Lower leg skin (tissue), 4 donors: Measurements from ENCODE around the gene EVX1. TPM values are rescaled to one million over a fixed set of nuclear protein-coding genes. Genes with fewer than 3 reads are reported as not detected.
A peak's percentile ranks its signal among the peaks of the same experiment; 100 is the strongest.

Experiments used
- DNase-seq, 2 donors: peaks; one replicate each; pipeline ENCODE4 v3.0.0-alpha.2; 2019; ENCODE audit warnings: low spot score in 2 of 2
- H3K4me3 ChIP-seq: fragments of 200-600 bp; sonication (generic); 2 replicates; pipeline ENCODE4 v1.5.1; 2017; ENCODE audit warnings: mild to moderate bottlenecking, low read depth; ENCODE audit not compliant: poor library complexity, severe bottlenecking
- POLR2A ChIP-seq, 2 donors: fragments of 450-650 bp; IDR thresholded peaks; one replicate each; pipeline ENCODE4 v1.6.1; 2016 to 2017; ENCODE audit warnings: antibody characterized with exemption in 2 of 2, mild to moderate bottlenecking in 1 of 2, moderate library complexity in 1 of 2
- WGBS, 2 donors: methylation state at CpG; one replicate each; pipeline ENCODE4 v1.1.5; 2018; 5-methylcytosine and 5-hydroxymethylcytosine counted together
- intact Hi-C: fragments of 100-400 bp; cut with DNase I; formaldehyde crosslinking; loops from one replicate; pipeline ENCODE4 v1.15.0; 2023; ENCODE audit warnings: low total_unique reads
- total RNA-seq, 4 donors: library from RNA; depleted of rRNA; stranded (reverse); fragments of >200 nt; gene quantifications; one replicate each; pipeline ENCODE4 v1.1.0, GENCODE V29; 2016
- TF ChIP-seq, protein P1 (sequence below), 3 donors: fragments of 450-650 bp; IDR thresholded peaks; one replicate each; pipeline ENCODE4 v1.5.1; 2016; ENCODE audit warnings: antibody characterized with exemption in 3 of 3, mild to moderate bottlenecking in 3 of 3, moderate library complexity in 2 of 3

Gene EVX1
- total RNA-seq, 4 donors from 2014 or later = not detected

DNA sequence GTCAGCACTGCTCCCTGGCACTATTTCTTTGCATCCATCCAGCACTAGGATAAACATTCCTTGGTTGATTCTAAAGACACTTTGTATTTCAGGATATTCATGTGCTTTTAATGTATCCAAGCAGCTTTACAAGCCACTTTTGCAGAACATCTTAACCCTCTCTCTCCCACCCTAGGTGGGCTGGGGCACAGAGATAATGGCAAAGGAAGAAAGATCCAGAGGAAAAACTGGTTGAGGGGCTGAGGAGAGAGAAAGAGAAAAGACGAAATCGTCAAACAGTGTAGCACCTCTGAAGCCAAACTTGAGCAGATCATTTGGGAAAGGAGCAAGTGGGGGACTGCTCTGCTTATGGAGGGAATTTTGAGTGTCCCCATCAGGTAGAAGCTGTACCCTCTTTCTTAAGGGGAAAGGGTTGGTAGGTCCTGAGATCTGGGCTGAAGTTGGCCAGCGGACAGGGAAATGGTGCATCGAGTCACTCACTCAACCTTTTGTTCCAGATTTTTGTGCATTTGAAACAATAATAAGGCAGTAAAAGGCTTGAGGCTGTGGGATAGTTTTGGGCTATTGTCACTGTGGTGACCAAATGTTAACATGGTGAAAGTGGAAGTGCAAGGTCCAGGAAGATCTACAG lies 38.5 kb upstream of the EVX1 start:
- no peak for DNase-seq
- TF ChIP-seq, protein P1, sequence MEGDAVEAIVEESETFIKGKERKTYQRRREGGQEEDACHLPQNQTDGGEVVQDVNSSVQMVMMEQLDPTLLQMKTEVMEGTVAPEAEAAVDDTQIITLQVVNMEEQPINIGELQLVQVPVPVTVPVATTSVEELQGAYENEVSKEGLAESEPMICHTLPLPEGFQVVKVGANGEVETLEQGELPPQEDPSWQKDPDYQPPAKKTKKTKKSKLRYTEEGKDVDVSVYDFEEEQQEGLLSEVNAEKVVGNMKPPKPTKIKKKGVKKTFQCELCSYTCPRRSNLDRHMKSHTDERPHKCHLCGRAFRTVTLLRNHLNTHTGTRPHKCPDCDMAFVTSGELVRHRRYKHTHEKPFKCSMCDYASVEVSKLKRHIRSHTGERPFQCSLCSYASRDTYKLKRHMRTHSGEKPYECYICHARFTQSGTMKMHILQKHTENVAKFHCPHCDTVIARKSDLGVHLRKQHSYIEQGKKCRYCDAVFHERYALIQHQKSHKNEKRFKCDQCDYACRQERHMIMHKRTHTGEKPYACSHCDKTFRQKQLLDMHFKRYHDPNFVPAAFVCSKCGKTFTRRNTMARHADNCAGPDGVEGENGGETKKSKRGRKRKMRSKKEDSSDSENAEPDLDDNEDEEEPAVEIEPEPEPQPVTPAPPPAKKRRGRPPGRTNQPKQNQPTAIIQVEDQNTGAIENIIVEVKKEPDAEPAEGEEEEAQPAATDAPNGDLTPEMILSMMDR (IDR thresholded peaks at IDR 0.05) = no peak
- no peak for TF ChIP-seq POLR2A (IDR thresholded peaks at IDR 0.05)
- no peak overlapping the region for H3K4me3 ChIP-seq
- 46 to 47% methylated on average over 4 of the region's 4 CpGs for WGBS, 2 donors
- intact Hi-C loops = no loop called here

- no peak overlapping the region for H3K4me3 ChIP-seq
- intact Hi-C loops = no loop called here
- DNase-seq = peak in 1 of 2 donors; percentile 85
- TF ChIP-seq, protein P1 (IDR thresholded peaks at IDR 0.05) = no peak
- TF ChIP-seq POLR2A (IDR thresholded peaks at IDR 0.05) = no peak
- 9 to 10% methylated on average over 39 to 40 of the region's 41 CpGs for WGBS, 2 donors
Measured at GRCh38 chr7:27204851-27205322, 37.7 kb upstream of the EVX1 start.

GRCh38 chr7:27205325-27206280 lies 37.0 kb upstream of the EVX1 start:
- peak in 1 of 2 donors; percentile 72 for DNase-seq
- intact Hi-C loops = no loop called here
- 24 to 31% methylated on average over 50 to 51 of the region's 52 CpGs for WGBS, 2 donors

DNA sequence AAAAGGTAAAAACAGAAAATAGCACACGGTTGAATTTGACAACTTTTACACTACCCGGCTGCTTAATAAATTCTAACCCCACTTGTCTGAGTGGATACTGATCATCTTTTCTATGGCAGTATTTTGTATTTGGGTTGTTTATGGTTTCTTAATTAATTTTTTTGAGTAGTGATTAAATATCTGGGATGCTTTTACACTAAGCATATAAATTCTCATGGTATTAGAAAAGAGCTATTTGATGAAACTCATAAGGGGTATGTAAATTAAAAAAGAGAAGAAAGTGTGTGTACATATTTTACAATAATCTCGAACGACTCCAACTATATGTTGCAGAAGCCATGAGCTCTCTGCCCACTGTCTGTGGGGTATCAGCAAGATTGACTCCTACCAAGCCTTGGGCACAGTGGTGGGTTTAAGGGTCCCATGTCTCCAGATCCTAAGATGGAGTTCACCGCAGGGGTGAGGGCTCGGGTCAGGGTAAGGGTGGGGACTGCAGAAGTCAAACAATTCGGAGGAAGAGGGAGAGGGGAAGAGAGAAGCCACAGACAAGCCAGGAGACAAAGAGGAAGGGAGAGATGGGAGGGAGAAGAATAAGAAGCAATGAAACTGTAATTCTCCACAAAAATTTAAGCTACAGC lies 35.1 kb upstream of the EVX1 start:
- intact Hi-C loops = no loop called here
- H3K4me3 ChIP-seq = no peak overlapping the region
- 61 to 70% methylated on average over 7 of the region's 7 CpGs for WGBS, 2 donors
- DNase-seq = peak in 1 of 2 donors; percentile 60
- TF ChIP-seq, protein P1 (IDR thresholded peaks at IDR 0.05) = no peak
- no peak for TF ChIP-seq POLR2A (IDR thresholded peaks at IDR 0.05)

More at GRCh38 chr7:27205325-27206280, 37.0 kb upstream of the EVX1 start:
- TF ChIP-seq, protein P1 (IDR thresholded peaks at IDR 0.05) = no peak
- TF ChIP-seq POLR2A (IDR thresholded peaks at IDR 0.05) = no peak
- H3K4me3 ChIP-seq = no peak overlapping the region

GRCh38 chr7:27208998-27209397 lies 33.6 kb upstream of the EVX1 start:
- H3K4me3 ChIP-seq = no peak overlapping the region
- DNase-seq = no peak

More at GRCh38 chr7:27208998-27209397, 33.6 kb upstream of the EVX1 start:
- intact Hi-C loops = no loop called here
- WGBS, 2 donors = 90 to 91% methylated on average over 4 of the region's 4 CpGs
- TF ChIP-seq POLR2A (IDR thresholded peaks at IDR 0.05) = no peak
- TF ChIP-seq, protein P1 (IDR thresholded peaks at IDR 0.05) = no peak
